ENCODE measurements around the gene VAV3. TPM values are rescaled to one million over a fixed set of nuclear protein-coding genes. Genes with fewer than 3 reads are reported as not detected.

The VAV3 gene
- total RNA-seq, 4 donors from 2014 or later, result 1.9 to 5.8 (median 3.0) TPM

GRCh38 chr1:107767156-107767582 is 197.8 kb downstream of the VAV3 start:
- Histone ChIP-seq H3K4me1 (no peaks in the 10 kb centered on the region), H3K36me3 (no peaks in the 10 kb centered on the region), H3K4me3 (no peak overlapping the region), H3K27ac (replicated peaks in 1 of 4) (no peak overlapping the region), H3K27me3 (no peaks in the 10 kb centered on the region), H3K9me3 (no peaks in the 10 kb centered on the region)
- TF ChIP-seq POLR2AphosphoS5 (IDR thresholded peaks at IDR 0.05) (no peak), CTCF (IDR thresholded peaks at IDR 0.05) (no peak), POLR2A (IDR thresholded peaks at IDR 0.05; ENCODE audit: low read depth) (no peak), EP300 (IDR thresholded peaks at IDR 0.05) (no peak)
- intact Hi-C loops (cut with DNase I), result no loop called here
- DNase-seq (ENCODE audit: extremely low spot score), result no peak
- 81% methylated on average over 3 of the region's 3 CpGs for WGBS

GRCh38 chr1:107766533-107766932 is 198.4 kb downstream of the VAV3 start:
- intact Hi-C loops (cut with DNase I), result no loop called here
- no peaks in the 10 kb centered on the region for H3K27me3 ChIP-seq
- H3K9me3 ChIP-seq, result no peaks in the 10 kb centered on the region
- no peak for DNase-seq (ENCODE audit: extremely low spot score)
- H3K4me1 ChIP-seq, result no peaks in the 10 kb centered on the region
- TF ChIP-seq POLR2A (IDR thresholded peaks at IDR 0.05; ENCODE audit: low read depth) (no peak), POLR2AphosphoS5 (IDR thresholded peaks at IDR 0.05) (no peak), CTCF (IDR thresholded peaks at IDR 0.05) (no peak), EP300 (IDR thresholded peaks at IDR 0.05) (no peak)
- H3K27ac ChIP-seq (replicated peaks in 1 of 4), result no peak overlapping the region
- WGBS, result 66% methylated on average over 1 of the region's 1 CpG
- H3K4me3 ChIP-seq, result no peak overlapping the region
- no peaks in the 10 kb centered on the region for H3K36me3 ChIP-seq

GRCh38 chr1:107762751-107763390 is 202.1 kb downstream of the VAV3 start:
- H3K9me3 ChIP-seq, result no peaks in the 10 kb centered on the region
- DNase-seq (ENCODE audit: extremely low spot score), result no peak
- no peaks in the 10 kb centered on the region for H3K27me3 ChIP-seq
- H3K4me3 ChIP-seq, result no peak overlapping the region
- no peaks in the 10 kb centered on the region for H3K36me3 ChIP-seq
- no peak for TF ChIP-seq POLR2AphosphoS5 (IDR thresholded peaks at IDR 0.05)
- TF ChIP-seq EP300 (IDR thresholded peaks at IDR 0.05), result no peak
- no peak for TF ChIP-seq CTCF (IDR thresholded peaks at IDR 0.05)
- no peak for TF ChIP-seq POLR2A (IDR thresholded peaks at IDR 0.05; ENCODE audit: low read depth)
- 86% methylated on average over 6 of the region's 6 CpGs for WGBS
- intact Hi-C loops (cut with DNase I), result no loop called here
- H3K4me1 ChIP-seq, result no peaks in the 10 kb centered on the region
- no peak overlapping the region for H3K27ac ChIP-seq (replicated peaks in 1 of 4)

GRCh38 chr1:107760065-107760464 is 204.9 kb downstream of the VAV3 start:
- intact Hi-C loops (cut with DNase I), result no loop called here
- no peaks in the 10 kb centered on the region for H3K4me1 ChIP-seq
- no peak overlapping the region for H3K27ac ChIP-seq (replicated peaks in 1 of 4)
- 95% methylated on average over 3 of the region's 3 CpGs for WGBS
- no peaks in the 10 kb centered on the region for H3K36me3 ChIP-seq
- no peaks in the 10 kb centered on the region for H3K9me3 ChIP-seq
- no peaks in the 10 kb centered on the region for H3K27me3 ChIP-seq
- H3K4me3 ChIP-seq, result no peak overlapping the region
- no peak for DNase-seq (ENCODE audit: extremely low spot score)
- TF ChIP-seq EP300 (IDR thresholded peaks at IDR 0.05) (no peak), POLR2AphosphoS5 (IDR thresholded peaks at IDR 0.05) (no peak), CTCF (IDR thresholded peaks at IDR 0.05) (no peak), POLR2A (IDR thresholded peaks at IDR 0.05; ENCODE audit: low read depth) (no peak)
